CD4-positive, alpha-beta T cell (primary cell): ENCODE data around the gene CDKAL1. TPM values are rescaled to one million over a fixed set of nuclear protein-coding genes. Genes with fewer than 3 reads are reported as not detected.

Source experiments
- ATAC-seq: fragments of 200-7000 bp; cut with Tn5 transposase; one replicate; pipeline ENCODE4 v1.10.0; 2022; ENCODE audit warnings: mild to moderate bottlenecking; ENCODE audit not compliant: poor library complexity
- CTCF ChIA-PET: fragments of 350-600 bp; sonication (Branson Sonifier 250); formaldehyde crosslinking; loops from one replicate; lab custom pipeline; 2021; ENCODE audit warnings: antibody characterized with exemption, inconsistent platforms; lab: Charles Lee
- POLR2A ChIA-PET: fragments of 350-600 bp; sonication (Branson Sonifier 250); formaldehyde crosslinking; loops from one replicate; lab custom pipeline; 2021; ENCODE audit warnings: antibody characterized with exemption, inconsistent platforms; lab: Charles Lee
- DNase-seq, 14 experiments: peaks; one replicate each; pipeline ENCODE4 v3.0.0-alpha.2; 2013 to 2020; ENCODE audit warnings: mixed read lengths in 2 of 14
- H3K27ac ChIP-seq, 2 donors: one replicate each; pipeline versions ENCODE4 v1.5.1 to v1.7.0; 2013; ENCODE audit warnings: low read length in 2 of 2, low read depth in 1 of 2, mild to moderate bottlenecking in 1 of 2
- H3K27me3 ChIP-seq, 2 experiments: 1 replicate in 1 of 2; 2 replicates in 1 of 2; pipeline versions ENCODE4 v1.6.1 to v1.7.0; 2013; ENCODE audit warnings: low read length in 2 of 2, control low read depth in 1 of 2, mild to moderate bottlenecking in 1 of 2, moderate library complexity in 1 of 2; ENCODE audit not compliant: insufficient read depth in 2 of 2, control insufficient read depth in 1 of 2
- H3K36me3 ChIP-seq: one replicate; pipeline ENCODE4 v1.6.1; 2013; ENCODE audit warnings: low read length, control low read depth; ENCODE audit not compliant: insufficient read depth
- H3K4me1 ChIP-seq: one replicate; pipeline ENCODE4 v1.6.1; 2013; ENCODE audit warnings: low read length, control low read depth; ENCODE audit not compliant: insufficient read depth
- H3K4me3 ChIP-seq: one replicate; pipeline ENCODE4 v1.5.1; 2013; ENCODE audit warnings: mild to moderate bottlenecking, low read length, moderate library complexity
- H3K9me3 ChIP-seq, 2 experiments: 1 replicate in 1 of 2; 2 replicates in 1 of 2; pipeline versions ENCODE4 v1.6.1 to v1.7.0; 2013; ENCODE audit warnings: low read length in 2 of 2, mild to moderate bottlenecking in 2 of 2, control low read depth in 1 of 2, moderate library complexity in 1 of 2; ENCODE audit not compliant: control insufficient read depth in 1 of 2, insufficient read depth in 1 of 2
- H3K27ac Mint-ChIP-seq: one replicate; pipeline ENCODE4 v1.8.0; 2020; ENCODE audit warnings: mixed read lengths
- H3K27me3 Mint-ChIP-seq: one replicate; pipeline ENCODE4 v1.8.0; 2021; ENCODE audit warnings: mixed read lengths
- H3K36me3 Mint-ChIP-seq: one replicate; pipeline ENCODE4 v1.8.0; 2021; ENCODE audit warnings: low read depth, mixed read lengths
- H3K4me1 Mint-ChIP-seq: one replicate; pipeline ENCODE4 v1.8.0; 2021; ENCODE audit warnings: low read depth, mixed read lengths
- H3K4me3 Mint-ChIP-seq: one replicate; pipeline ENCODE4 v1.8.0; 2020; ENCODE audit warnings: mild to moderate bottlenecking, mixed read lengths
- H3K9me3 Mint-ChIP-seq: one replicate; pipeline ENCODE4 v1.8.0; 2020; ENCODE audit warnings: mixed read lengths
- CTCF ChIP-seq: fragments of 200-600 bp; IDR thresholded peaks from one replicate; pipeline ENCODE4 v1.8.0; 2022; ENCODE audit warnings: antibody characterized with exemption, mild to moderate bottlenecking
- intact Hi-C, 2 experiments: fragments of 100-400 bp; cut with DNase I in 1 of 2; cut with micrococcal nuclease in 1 of 2; formaldehyde crosslinking; loops; one replicate each; pipeline versions ENCODE4 v1.15.1 to v1.9.0; 2023 to 2025; cut with DNase I, micrococcal nuclease
- total RNA-seq, 174 experiments: library from RNA in 2 of 174; stranded (reverse) in 2 of 174; gene quantifications; one replicate each; pipeline ENCODE4 v1.2.3 and lab custom pipeline; 2021 to 2026

Gene CDKAL1
- total RNA-seq, 2 experiments from 2014 or later = 21.3 to 23.9 TPM

GRCh38 chr6:21214738-21215448 lies 680.6 kb downstream of the CDKAL1 start:
- no peak for TF ChIP-seq CTCF
- CTCF ChIA-PET = no interaction called here
- intact Hi-C loops = no loop called here
- H3K4me3 ChIP-seq = no peak overlapping the region
- ATAC-seq = no peak
- H3K36me3 ChIP-seq = peaks cover 11% of the 10 kb centered on the region
- H3K27me3 Mint-ChIP-seq = no peaks in the 10 kb centered on the region
- no peak for DNase-seq
- H3K36me3 Mint-ChIP-seq = peaks cover 82% of the 10 kb centered on the region
- no peaks in the 10 kb centered on the region for H3K4me1 Mint-ChIP-seq
- H3K4me3 Mint-ChIP-seq = no peak overlapping the region
- H3K9me3 Mint-ChIP-seq = no peaks in the 10 kb centered on the region
- H3K4me1 ChIP-seq = no peaks in the 10 kb centered on the region
- POLR2A ChIA-PET = no interaction called here
- H3K27me3 ChIP-seq = no peaks in the 10 kb centered on the region
- no peaks in the 10 kb centered on the region for H3K9me3 ChIP-seq
- H3K27ac Mint-ChIP-seq = no peak overlapping the region
- H3K27ac ChIP-seq = no peak overlapping the region

- H3K4me3 ChIP-seq = no peak overlapping the region
- Mint-ChIP-seq H3K9me3 (no peaks in the 10 kb centered on the region), H3K4me3 (no peak overlapping the region), H3K4me1 (no peaks in the 10 kb centered on the region), H3K27me3 (no peaks in the 10 kb centered on the region), H3K36me3 (peaks cover 80% of the 10 kb centered on the region), H3K27ac (no peak overlapping the region)
- ChIA-PET CTCF (no interaction called here), POLR2A (no interaction called here)
- no peak for TF ChIP-seq CTCF
- no peaks in the 10 kb centered on the region for H3K9me3 ChIP-seq
- no peak for ATAC-seq
- H3K27me3 ChIP-seq = no peaks in the 10 kb centered on the region
- H3K4me1 ChIP-seq = no peaks in the 10 kb centered on the region
- intact Hi-C loops = no loop called here
- no peak overlapping the region for H3K27ac ChIP-seq
- H3K36me3 ChIP-seq = no peaks in the 10 kb centered on the region
- no peak for DNase-seq
These were observed 685.0 kb downstream of the CDKAL1 start for GRCh38 chr6:21219241-21219640.

- Mint-ChIP-seq H3K27me3 (no peaks in the 10 kb centered on the region), H3K27ac (no peak overlapping the region), H3K4me1 (no peaks in the 10 kb centered on the region), H3K9me3 (no peaks in the 10 kb centered on the region), H3K4me3 (no peak overlapping the region), H3K36me3 (peaks cover 80% of the 10 kb centered on the region)
- TF ChIP-seq CTCF = no peak
- ChIA-PET POLR2A (no interaction called here), CTCF (no interaction called here)
- H3K27ac ChIP-seq = no peak overlapping the region
- no peaks in the 10 kb centered on the region for H3K4me1 ChIP-seq
- no peaks in the 10 kb centered on the region for H3K36me3 ChIP-seq
- intact Hi-C loops = no loop called here
- no peak overlapping the region for H3K4me3 ChIP-seq
- no peak for ATAC-seq
- H3K27me3 ChIP-seq = no peaks in the 10 kb centered on the region
- no peak for DNase-seq
- no peaks in the 10 kb centered on the region for H3K9me3 ChIP-seq
These were observed 685.6 kb downstream of the CDKAL1 start for GRCh38 chr6:21219856-21220255.
